Keratinocyte (primary cell): ENCODE measurements around the gene GJD4. TPM values are rescaled to one million over a fixed set of nuclear protein-coding genes. Genes with fewer than 3 reads are reported as not detected.

Source experiments
- DNase-seq: peaks from one replicate; pipeline ENCODE4 v3.0.0-alpha.2; 2011; ENCODE audit warnings: low read depth, missing footprints, low spot score
- FAIRE-seq: peaks from 2 replicates; lab custom pipeline; 2011; peaks lifted over from hg19 to GRCh38; lab: Jason Lieb, UNC
- H2AFZ ChIP-seq: 2 replicates; pipeline ENCODE4 v1.6.0; 2012; ENCODE audit warnings: low read length, control low read depth, inconsistent platforms; ENCODE audit not compliant: control insufficient read depth
- H3K27ac ChIP-seq: 2 replicates; pipeline ENCODE4 v1.5.1; 2011; ENCODE audit warnings: low read length; ENCODE audit not compliant: control insufficient read depth, insufficient read depth
- H3K27me3 ChIP-seq: 3 replicates; pipeline ENCODE4 v1.6.0; 2011; ENCODE audit warnings: low read length; ENCODE audit not compliant: control insufficient read depth, insufficient read depth; ENCODE audit errors: extremely low read depth
- H3K36me3 ChIP-seq, 2 experiments: 2 replicates in 1 of 2; 3 replicates in 1 of 2; pipeline ENCODE4 v1.5.1; 2011; ENCODE audit warnings: low read length in 2 of 2, mild to moderate bottlenecking in 1 of 2; ENCODE audit not compliant: control insufficient read depth in 2 of 2, insufficient read depth in 2 of 2; ENCODE audit errors: extremely low read depth in 1 of 2
- H3K4me1 ChIP-seq: 3 replicates; pipeline ENCODE4 v1.5.1; 2011; ENCODE audit warnings: low read length; ENCODE audit not compliant: control insufficient read depth, insufficient read depth; ENCODE audit errors: extremely low read depth
- H3K4me2 ChIP-seq: 3 replicates; pipeline ENCODE4 v1.6.0; 2011; ENCODE audit warnings: low read depth, low read length; ENCODE audit not compliant: control insufficient read depth, insufficient read depth; ENCODE audit errors: extremely low read depth
- H3K4me3 ChIP-seq, 3 experiments: fragments of 200-600 bp in 1 of 3; sonication (generic) in 1 of 3; 2 replicates in 2 of 3; 3 replicates in 1 of 3; pipeline ENCODE4 v1.5.1; 2011 to 2016; ENCODE audit warnings: low read length in 3 of 3, mild to moderate bottlenecking in 3 of 3, control low read depth in 2 of 3, inconsistent platforms in 1 of 3, low read depth in 1 of 3, mixed read lengths in 1 of 3, mixed run types in 1 of 3, moderate library complexity in 1 of 3; ENCODE audit not compliant: control insufficient read depth in 2 of 3, insufficient read depth in 2 of 3; ENCODE audit errors: extremely low read depth in 1 of 3
- H3K79me2 ChIP-seq: 2 replicates; pipeline ENCODE4 v1.6.0; 2012; ENCODE audit warnings: low read length; ENCODE audit not compliant: control insufficient read depth, insufficient read depth
- H3K9ac ChIP-seq: 3 replicates; pipeline ENCODE4 v1.6.0; 2011; ENCODE audit warnings: low read length; ENCODE audit not compliant: control insufficient read depth, insufficient read depth; ENCODE audit errors: extremely low read depth
- H3K9me1 ChIP-seq: 3 replicates; pipeline ENCODE4 v1.6.0; 2011; ENCODE audit warnings: low read length; ENCODE audit not compliant: control insufficient read depth, insufficient read depth; ENCODE audit errors: extremely low read depth
- H3K9me3 ChIP-seq: 2 replicates; pipeline ENCODE4 v1.5.1; 2012; ENCODE audit warnings: low read depth, low read length; ENCODE audit not compliant: control insufficient read depth
- H4K20me1 ChIP-seq: 3 replicates; pipeline ENCODE4 v1.6.0; 2011; ENCODE audit warnings: low read length; ENCODE audit not compliant: control insufficient read depth, insufficient read depth; ENCODE audit errors: extremely low read depth
- CTCF ChIP-seq, 3 experiments: IDR thresholded peaks in 1 of 3; conservative IDR thresholded peaks in 1 of 3; optimal IDR thresholded peaks in 1 of 3; 2 replicates in 2 of 3; 3 replicates in 1 of 3; pipeline versions ENCODE3 to v1.5.1; 2011; ENCODE audit warnings: low read length in 3 of 3, mild to moderate bottlenecking in 3 of 3, moderate library complexity in 2 of 3, control low read depth in 1 of 3, inconsistent platforms in 1 of 3; ENCODE audit not compliant: insufficient read depth in 2 of 3; ENCODE audit errors: extremely low read depth in 1 of 3
- EZH2 ChIP-seq: IDR thresholded peaks from one replicate; pipeline ENCODE4 v1.6.1; 2012; ENCODE audit warnings: inconsistent platforms, mild to moderate bottlenecking, low read length, moderate library complexity
- dilution Hi-C: fragments of 300-500 bp; cut with MboI; formaldehyde crosslinking; loops from one replicate; pipeline ENCODE4 v1.7.0; 2020; ENCODE audit warnings: low sequenced_read_pairs; ENCODE audit not compliant: extremely low pct_ligation_motif_present
- polyA plus RNA-seq, 5 experiments: library from polyadenylated mRNA; depleted of rRNA in 3 of 5; stranded (reverse) in 3 of 5; stranded (forward) in 1 of 5; unstranded in 1 of 5; fragments of >200 nt; gene quantifications; 1 replicate in 1 of 5; 2 replicates in 3 of 5; 3 replicates in 1 of 5; pipeline versions ENCODE4 v1.2.1 to v1.2.3, GENCODE V29; 2011 to 2012; ENCODE audit warnings: missing spikeins in 2 of 5, low read depth in 1 of 5, low replicate concordance in 1 of 5

Gene GJD4
- polyA plus RNA-seq, 1 donor (not counting 4 experiments of a cell fraction or from before 2014, with no cell fraction given), result not detected

GRCh38 chr10:35575640-35576039, 29.5 kb upstream of the GJD4 start:
- Histone ChIP-seq H3K4me1 (no peaks in the 10 kb centered on the region), H4K20me1 (no peaks in the 10 kb centered on the region), H2AFZ (no peak overlapping the region), H3K9me1 (no peaks in the 10 kb centered on the region), H3K9me3 (no peaks in the 10 kb centered on the region), H3K36me3 (peaks cover 5 to 9% of the 10 kb centered on the region in 2 experiments), H3K9ac (no peak overlapping the region), H3K79me2 (no peaks in the 10 kb centered on the region), H3K27me3 (peaks cover 5% of the 10 kb centered on the region), H3K4me2 (no peak overlapping the region), H3K27ac (no peak overlapping the region), H3K4me3 (no peak overlapping the region)
- dilution Hi-C loops, result no loop called here
- no peak for DNase-seq
- FAIRE-seq, result no peak
- TF ChIP-seq EZH2, result no peak

GRCh38 chr10:35576730-35577129, 28.4 kb upstream of the GJD4 start:
- TF ChIP-seq EZH2 (no peak), CTCF (optimal IDR thresholded peaks at IDR 0.05 in 1 of 3, IDR thresholded peaks at IDR 0.05 in 1 of 3, conservative IDR thresholded peaks at IDR 0.05 in 1 of 3; ENCODE audit: extremely low read depth in 1 of 3, insufficient read depth in 2 of 3, low read length in 3 of 3) (no peak)
- Histone ChIP-seq H3K9me1 (no peaks in the 10 kb centered on the region), H3K9me3 (no peaks in the 10 kb centered on the region), H3K79me2 (no peaks in the 10 kb centered on the region), H3K27me3 (peaks cover 5% of the 10 kb centered on the region), H3K36me3 (peaks cover 4 to 9% of the 10 kb centered on the region in 2 experiments), H3K4me2 (no peak overlapping the region), H3K27ac (no peak overlapping the region), H3K9ac (no peak overlapping the region), H3K4me3 (no peak overlapping the region), H4K20me1 (no peaks in the 10 kb centered on the region), H2AFZ (no peak overlapping the region), H3K4me1 (no peaks in the 10 kb centered on the region)
- dilution Hi-C loops, result no loop called here
- FAIRE-seq (no peak), DNase-seq (no peak)
